ENCODE data around the gene SPTY2D1. TPM values are rescaled to one million over a fixed set of nuclear protein-coding genes. Genes with fewer than 3 reads are reported as not detected.
"Not testable (repeated sequence)": the region's sequence is repeated elsewhere in the genome, so short reads cannot be mapped to it uniquely, and the experiment has no call there.

Gene SPTY2D1
- total RNA-seq, 1 experiment from 2014 or later = 11.1 TPM

DNA sequence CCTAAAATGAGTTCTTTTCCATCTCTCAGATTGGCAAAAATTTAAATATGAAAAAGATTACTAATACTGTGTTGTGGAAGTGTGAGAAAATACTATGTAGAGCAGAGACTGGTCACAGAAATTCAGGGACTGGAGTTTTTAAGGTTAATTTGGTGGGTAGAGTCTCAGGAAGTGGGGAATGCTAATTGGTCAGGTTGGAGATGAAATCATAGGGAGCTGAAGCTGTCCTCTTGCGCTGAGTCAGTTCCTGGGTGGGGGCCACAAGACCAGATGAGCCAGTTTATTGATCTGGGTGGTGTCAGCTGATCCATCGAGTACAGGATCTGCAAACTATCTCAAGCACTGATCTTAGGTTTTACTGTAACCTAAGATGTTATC, 35.1 kb upstream of the SPTY2D1 start:
- no peaks in the 10 kb centered on the region for H3K36me3 ChIP-seq (ENCODE audit: insufficient read depth, low read length)
- no peaks in the 10 kb centered on the region for H3K4me1 ChIP-seq (ENCODE audit: low read length)
- H4K20me1 ChIP-seq (ENCODE audit: insufficient read depth, low read depth, low read length) = no peaks in the 10 kb centered on the region
- DNase-seq = no peak
- no peaks in the 10 kb centered on the region for H3K27me3 ChIP-seq (ENCODE audit: low read length)
- no peak overlapping the region for H3K9ac ChIP-seq (ENCODE audit: low read length)
- no peaks in the 10 kb centered on the region for H3K9me2 ChIP-seq (replicated peaks; ENCODE audit: insufficient read depth, low read length)
- no peaks in the 10 kb centered on the region for H3K79me2 ChIP-seq (ENCODE audit: low read length)
- H3K27ac ChIP-seq (ENCODE audit: low read length) = no peak overlapping the region
- H3K4me2 ChIP-seq (ENCODE audit: low read depth, low read length, poor library complexity, severe bottlenecking) = no peak overlapping the region
- no peak overlapping the region for H2AFZ ChIP-seq (ENCODE audit: low read length)
- H3K9me3 ChIP-seq (ENCODE audit: low read length) = no peaks in the 10 kb centered on the region
- H3K4me3 ChIP-seq (ENCODE audit: low read length) = no peak overlapping the region

DNA sequence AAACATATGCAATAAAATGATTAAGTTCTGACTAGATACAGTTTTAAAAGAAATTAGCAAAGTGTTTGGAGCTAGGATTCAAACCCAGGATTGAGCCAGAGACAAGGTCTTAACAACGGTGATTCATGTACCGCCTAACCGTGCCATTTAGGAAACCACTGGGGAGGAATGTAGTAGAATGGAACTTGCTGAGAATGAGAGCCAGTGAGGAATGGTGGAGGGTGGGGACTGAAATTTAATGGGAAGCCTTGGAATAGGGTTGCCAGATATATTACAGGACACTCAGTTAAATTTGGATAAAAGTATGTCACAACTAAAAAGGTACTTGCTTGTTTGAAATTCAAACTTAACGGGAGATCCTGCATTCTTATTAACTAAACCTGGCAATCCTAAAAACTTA, 34.0 kb upstream of the SPTY2D1 start:
- Histone ChIP-seq H3K27ac (ENCODE audit: low read length) (no peak overlapping the region), H3K27me3 (ENCODE audit: low read length) (no peaks in the 10 kb centered on the region), H3K4me3 (ENCODE audit: low read length) (no peak overlapping the region), H3K79me2 (ENCODE audit: low read length) (no peaks in the 10 kb centered on the region), H4K20me1 (ENCODE audit: insufficient read depth, low read depth, low read length) (no peaks in the 10 kb centered on the region), H3K9me2 (replicated peaks; ENCODE audit: insufficient read depth, low read length) (no peaks in the 10 kb centered on the region), H3K9ac (ENCODE audit: low read length) (no peak overlapping the region), H3K4me2 (ENCODE audit: low read depth, low read length, poor library complexity, severe bottlenecking) (no peak overlapping the region), H3K9me3 (ENCODE audit: low read length) (no peaks in the 10 kb centered on the region), H3K4me1 (ENCODE audit: low read length) (no peaks in the 10 kb centered on the region), H2AFZ (ENCODE audit: low read length) (no peak overlapping the region), H3K36me3 (ENCODE audit: insufficient read depth, low read length) (no peaks in the 10 kb centered on the region)
- DNase-seq = no peak

DNA sequence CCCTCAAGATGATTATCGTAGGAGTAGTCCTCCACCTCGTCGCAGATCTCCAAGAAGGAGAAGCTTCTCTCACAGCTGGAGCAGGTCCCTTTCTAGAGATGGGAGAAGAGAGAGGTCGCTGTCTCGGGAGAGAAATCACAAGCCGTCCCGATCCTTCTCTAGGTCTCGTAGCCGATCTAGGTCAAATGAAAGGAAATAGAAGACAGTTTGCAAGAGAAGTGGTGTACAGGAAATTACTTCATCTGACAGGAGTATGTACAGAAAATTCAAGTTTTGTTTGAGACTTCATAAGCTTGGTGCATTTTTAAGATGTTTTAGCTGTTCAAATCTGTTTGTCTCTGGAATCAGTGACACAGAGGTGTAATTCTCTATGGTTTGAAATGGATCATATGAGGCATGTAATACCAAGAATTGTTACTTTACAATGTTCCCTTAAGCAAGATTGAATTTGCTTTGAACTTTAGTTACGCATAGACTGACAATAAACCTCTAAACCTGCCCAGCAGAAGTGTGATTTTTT, 31.3 kb upstream of the SPTY2D1 start:
- DNase-seq; H4K20me1 ChIP-seq (ENCODE audit: insufficient read depth, low read depth, low read length); H3K4me1 ChIP-seq (ENCODE audit: low read length); H2AFZ ChIP-seq (ENCODE audit: low read length); H3K4me2 ChIP-seq (ENCODE audit: low read depth, low read length, poor library complexity, severe bottlenecking); H3K27ac ChIP-seq (ENCODE audit: low read length); H3K9me2 ChIP-seq (replicated peaks; ENCODE audit: insufficient read depth, low read length); H3K9me3 ChIP-seq (ENCODE audit: low read length); H3K79me2 ChIP-seq (ENCODE audit: low read length); H3K27me3 ChIP-seq (ENCODE audit: low read length); H3K9ac ChIP-seq (ENCODE audit: low read length); H3K36me3 ChIP-seq (ENCODE audit: insufficient read depth, low read length); H3K4me3 ChIP-seq (ENCODE audit: low read length): not testable (repeated sequence)

DNA sequence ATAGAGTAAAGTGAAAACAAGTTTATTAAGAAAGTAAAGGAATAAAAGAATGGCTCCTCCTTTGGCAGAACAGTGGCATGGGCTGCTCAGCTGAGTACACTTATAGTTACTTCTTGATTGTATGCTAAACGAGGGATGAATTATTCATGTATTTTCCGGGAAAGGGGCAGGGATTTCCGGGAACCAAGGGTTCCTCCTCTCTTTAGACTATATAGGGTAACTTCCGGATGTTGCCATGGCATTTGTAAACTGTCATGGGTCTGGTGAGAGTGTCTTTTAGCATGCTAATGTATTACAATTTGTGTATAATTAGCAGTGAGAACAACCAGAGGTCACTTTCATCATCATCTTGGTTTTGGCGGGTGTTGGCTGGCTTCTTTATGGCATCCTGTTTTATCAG, 23.5 kb upstream of the SPTY2D1 start:
- Histone ChIP-seq H3K4me2 (ENCODE audit: low read depth, low read length, poor library complexity, severe bottlenecking) (no peak overlapping the region), H4K20me1 (ENCODE audit: insufficient read depth, low read depth, low read length) (no peaks in the 10 kb centered on the region), H3K4me1 (ENCODE audit: low read length) (no peaks in the 10 kb centered on the region), H3K4me3 (ENCODE audit: low read length) (no peak overlapping the region), H3K9ac (ENCODE audit: low read length) (no peak overlapping the region), H3K9me2 (replicated peaks; ENCODE audit: insufficient read depth, low read length) (no peaks in the 10 kb centered on the region), H3K9me3 (ENCODE audit: low read length) (no peaks in the 10 kb centered on the region), H3K27ac (ENCODE audit: low read length) (no peak overlapping the region), H2AFZ (ENCODE audit: low read length) (no peak overlapping the region), H3K79me2 (ENCODE audit: low read length) (no peaks in the 10 kb centered on the region), H3K27me3 (ENCODE audit: low read length) (no peaks in the 10 kb centered on the region), H3K36me3 (ENCODE audit: insufficient read depth, low read length) (no peaks in the 10 kb centered on the region)
- DNase-seq = no peak

DNA sequence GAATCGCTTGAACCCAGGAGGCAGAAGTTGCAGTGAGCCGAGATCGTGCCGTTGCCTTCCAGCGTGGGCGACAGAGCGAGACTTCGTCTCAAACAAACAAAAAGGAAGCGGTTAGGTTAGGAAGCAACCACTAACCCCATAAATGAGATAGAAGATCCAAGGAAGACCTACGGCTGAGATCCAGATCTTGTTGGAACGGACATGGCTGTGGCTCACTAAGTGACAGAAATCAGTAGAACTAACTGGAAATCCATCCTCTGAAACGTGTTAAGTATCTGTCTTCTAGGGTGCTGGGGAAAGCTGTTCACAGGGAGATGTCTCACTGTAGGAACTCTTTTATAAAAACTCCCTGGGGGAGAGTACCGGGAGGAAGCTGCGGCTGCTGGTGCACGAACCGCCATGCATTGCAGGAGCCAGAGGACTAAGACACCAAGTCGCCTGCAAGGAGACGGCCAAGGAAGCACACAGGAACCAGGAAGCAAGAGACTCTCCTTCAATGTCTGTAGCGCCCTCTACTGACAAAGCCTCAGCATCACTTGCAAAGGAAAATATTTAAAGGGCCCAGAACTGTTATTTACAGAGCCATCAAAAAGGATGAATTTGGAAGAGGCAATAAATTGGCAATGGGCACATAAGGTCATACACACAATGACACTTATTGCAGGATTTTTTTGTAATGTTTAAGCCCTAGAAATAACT, 16.9 kb upstream of the SPTY2D1 start:
- no peaks in the 10 kb centered on the region for H3K27me3 ChIP-seq (ENCODE audit: low read length)
- DNase-seq = peak; percentile 83

DNA sequence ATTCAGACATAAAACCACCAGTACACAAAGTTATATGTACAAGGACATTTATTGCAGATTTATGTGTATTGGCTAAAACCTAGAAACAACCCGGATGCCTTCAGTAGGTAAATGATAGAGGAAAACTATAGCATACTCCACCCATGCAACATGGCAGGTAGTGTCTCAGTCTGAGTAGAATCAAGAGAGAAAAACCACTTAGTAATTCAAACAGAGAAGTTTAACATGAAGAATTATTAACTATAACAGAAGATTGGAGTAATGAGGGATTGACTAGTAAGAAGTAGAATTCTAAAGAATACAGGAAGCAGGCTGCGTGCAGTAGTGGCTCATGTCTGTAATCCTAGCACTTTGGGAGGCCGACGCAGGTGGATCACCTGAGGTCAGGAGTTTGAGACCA, 16.2 kb upstream of the SPTY2D1 start:
- Histone ChIP-seq H3K79me2 (ENCODE audit: low read length) (no peaks in the 10 kb centered on the region), H4K20me1 (ENCODE audit: insufficient read depth, low read depth, low read length) (no peaks in the 10 kb centered on the region), H3K27me3 (ENCODE audit: low read length) (no peaks in the 10 kb centered on the region), H3K4me1 (ENCODE audit: low read length) (no peaks in the 10 kb centered on the region), H3K9me2 (replicated peaks; ENCODE audit: insufficient read depth, low read length) (no peaks in the 10 kb centered on the region), H3K36me3 (ENCODE audit: insufficient read depth, low read length) (no peaks in the 10 kb centered on the region), H2AFZ (ENCODE audit: low read length) (peak overlapping the region; percentile 56; the same call in 1 of the 2 replicates), H3K9ac (ENCODE audit: low read length) (no peak overlapping the region), H3K4me2 (ENCODE audit: low read depth, low read length, poor library complexity, severe bottlenecking) (no peak overlapping the region), H3K27ac (ENCODE audit: low read length) (no peak overlapping the region), H3K9me3 (ENCODE audit: low read length) (no peaks in the 10 kb centered on the region), H3K4me3 (ENCODE audit: low read length) (no peak overlapping the region)
- DNase-seq = no peak

More for the DNA sequence above, 16.9 kb upstream of the SPTY2D1 start:
- H3K4me2 ChIP-seq (ENCODE audit: low read depth, low read length, poor library complexity, severe bottlenecking) = no peak overlapping the region
- H3K4me1 ChIP-seq (ENCODE audit: low read length) = no peaks in the 10 kb centered on the region
- no peak overlapping the region for H3K4me3 ChIP-seq (ENCODE audit: low read length)
- H3K27ac ChIP-seq (ENCODE audit: low read length) = no peak overlapping the region
- H3K9me2 ChIP-seq (replicated peaks; ENCODE audit: insufficient read depth, low read length) = no peaks in the 10 kb centered on the region
- no peaks in the 10 kb centered on the region for H3K36me3 ChIP-seq (ENCODE audit: insufficient read depth, low read length)
- H4K20me1 ChIP-seq (ENCODE audit: insufficient read depth, low read depth, low read length) = no peaks in the 10 kb centered on the region
- H2AFZ ChIP-seq (ENCODE audit: low read length) = no peak overlapping the region
- no peaks in the 10 kb centered on the region for H3K9me3 ChIP-seq (ENCODE audit: low read length)
- H3K9ac ChIP-seq (ENCODE audit: low read length) = no peak overlapping the region
- no peaks in the 10 kb centered on the region for H3K79me2 ChIP-seq (ENCODE audit: low read length)

DNA sequence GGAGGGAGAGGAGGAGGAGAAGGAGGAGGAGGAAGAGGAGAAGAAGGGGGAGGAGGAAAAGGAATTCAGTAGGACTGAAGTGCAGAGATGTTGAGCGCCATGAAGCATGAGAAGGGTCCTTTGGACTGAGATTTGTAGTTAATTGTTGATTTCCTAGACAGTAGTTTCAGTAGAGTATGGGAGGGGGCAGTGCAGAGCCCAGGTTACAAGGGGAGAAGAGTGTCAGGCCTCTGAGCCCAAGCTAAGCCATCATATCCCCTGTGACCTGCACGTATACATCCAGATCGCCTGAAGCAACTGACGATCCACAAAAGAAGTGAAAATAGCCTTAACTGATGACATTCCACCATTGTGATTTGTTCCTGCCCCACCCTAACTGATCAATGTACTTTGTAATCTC, 8.9 kb upstream of the SPTY2D1 start:
- H3K9me2 ChIP-seq (replicated peaks; ENCODE audit: insufficient read depth, low read length); H3K4me3 ChIP-seq (ENCODE audit: low read length); H4K20me1 ChIP-seq (ENCODE audit: insufficient read depth, low read depth, low read length); H3K4me1 ChIP-seq (ENCODE audit: low read length); H3K27ac ChIP-seq (ENCODE audit: low read length); H3K9ac ChIP-seq (ENCODE audit: low read length); H3K4me2 ChIP-seq (ENCODE audit: low read depth, low read length, poor library complexity, severe bottlenecking); H3K36me3 ChIP-seq (ENCODE audit: insufficient read depth, low read length); DNase-seq; H3K27me3 ChIP-seq (ENCODE audit: low read length); H2AFZ ChIP-seq (ENCODE audit: low read length); H3K79me2 ChIP-seq (ENCODE audit: low read length); H3K9me3 ChIP-seq (ENCODE audit: low read length): not testable (repeated sequence)

DNA sequence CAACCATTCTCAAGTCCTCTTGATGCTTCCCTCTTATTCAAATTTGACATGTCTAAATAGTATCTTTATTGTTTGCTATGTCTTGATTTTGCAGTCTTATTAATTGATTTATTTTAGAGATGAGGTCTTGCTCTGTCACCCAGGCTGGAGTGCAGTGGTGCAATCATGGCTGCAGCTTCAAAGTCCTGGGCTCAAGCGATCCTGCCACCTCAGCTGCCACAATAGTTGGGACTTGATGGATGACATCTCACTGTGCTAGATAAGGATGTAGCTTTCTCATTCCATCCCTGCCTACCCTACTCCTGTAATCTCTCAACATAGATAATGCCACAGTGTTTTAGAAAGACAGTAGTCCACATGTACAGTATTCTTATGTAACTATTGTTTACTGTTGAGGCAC, 7.5 kb upstream of the SPTY2D1 start:
- no peaks in the 10 kb centered on the region for H4K20me1 ChIP-seq (ENCODE audit: insufficient read depth, low read depth, low read length)
- H3K27ac ChIP-seq (ENCODE audit: low read length) = no peak overlapping the region
- H3K27me3 ChIP-seq (ENCODE audit: low read length) = no peaks in the 10 kb centered on the region
- no peaks in the 10 kb centered on the region for H3K79me2 ChIP-seq (ENCODE audit: low read length)
- H2AFZ ChIP-seq (ENCODE audit: low read length) = no peak overlapping the region
- DNase-seq = no peak
- no peaks in the 10 kb centered on the region for H3K9me3 ChIP-seq (ENCODE audit: low read length)
- H3K36me3 ChIP-seq (ENCODE audit: insufficient read depth, low read length) = no peaks in the 10 kb centered on the region
- no peaks in the 10 kb centered on the region for H3K4me1 ChIP-seq (ENCODE audit: low read length)
- H3K9ac ChIP-seq (ENCODE audit: low read length) = no peak overlapping the region
- no peak overlapping the region for H3K4me2 ChIP-seq (ENCODE audit: low read depth, low read length, poor library complexity, severe bottlenecking)
- no peak overlapping the region for H3K4me3 ChIP-seq (ENCODE audit: low read length)
- no peaks in the 10 kb centered on the region for H3K9me2 ChIP-seq (replicated peaks; ENCODE audit: insufficient read depth, low read length)

Measured in Karpas-422 (cell line).